H1 (cell line): ENCODE measurements around the gene PLCB4. TPM values are rescaled to one million over a fixed set of nuclear protein-coding genes. Genes with fewer than 3 reads are reported as not detected.

Experiments used
- CTCF ChIA-PET: fragments of 300-600 bp; sonication (Branson Sonifier 250); formaldehyde crosslinking; loops from one replicate; lab custom pipeline; 2021; ENCODE audit not compliant: partially characterized antibody; lab: Charles Lee
- POLR2A ChIA-PET: fragments of 300-600 bp; sonication (Branson Sonifier 250); formaldehyde crosslinking; loops from one replicate; lab custom pipeline; 2021; ENCODE audit warnings: inconsistent platforms; ENCODE audit not compliant: partially characterized antibody; lab: Charles Lee
- DNase-seq, 2 experiments: peaks; one replicate each; pipeline versions ENCODE4 v3.0.0 to v3.0.0-alpha.2; 2010 to 2022; ENCODE audit warnings: low spot score in 2 of 2, low read depth in 1 of 2, mixed read lengths in 1 of 2
- FAIRE-seq: peaks from 2 replicates; lab custom pipeline; 2011; peaks lifted over from hg19 to GRCh38; lab: Jason Lieb, UNC
- H2AFZ ChIP-seq: 2 replicates; pipeline ENCODE4 v1.8.1; 2012; ENCODE audit warnings: low read length, inconsistent platforms
- H2AK5ac ChIP-seq: 2 replicates; pipeline ENCODE4 v1.6.1; 2013; ENCODE audit warnings: low read depth, low read length
- H2BK120ac ChIP-seq: replicated peaks from 2 replicates; pipeline ENCODE3; 2013; ENCODE audit warnings: low read depth, low read length, inconsistent platforms
- H2BK12ac ChIP-seq: 2 replicates; pipeline ENCODE4 v1.6.1; 2013; ENCODE audit warnings: low read depth, low read length
- H2BK15ac ChIP-seq: 2 replicates; pipeline ENCODE4 v1.6.1; 2013; ENCODE audit warnings: low read length
- H2BK20ac ChIP-seq: 2 replicates; pipeline ENCODE4 v1.6.1; 2013; ENCODE audit warnings: low read length
- H2BK5ac ChIP-seq: 2 replicates; pipeline ENCODE4 v1.6.1; 2013; ENCODE audit warnings: low read depth, low read length
- H3K14ac ChIP-seq: 2 replicates; pipeline ENCODE4 v1.6.1; 2013; ENCODE audit warnings: inconsistent platforms; ENCODE audit not compliant: insufficient read length
- H3K18ac ChIP-seq: 2 replicates; pipeline ENCODE4 v1.6.1; 2013; ENCODE audit warnings: low read length; ENCODE audit errors: extremely low read depth
- H3K23ac ChIP-seq: 2 replicates; pipeline ENCODE4 v1.6.1; 2013; ENCODE audit warnings: inconsistent platforms; ENCODE audit not compliant: insufficient read length
- H3K23me2 ChIP-seq: 2 replicates; pipeline ENCODE4 v1.6.1; 2013; ENCODE audit warnings: low read depth, low read length
- H3K27ac ChIP-seq: 2 replicates; pipeline ENCODE4 v1.6.1; 2011; ENCODE audit warnings: low read depth, low read length, inconsistent platforms
- H3K27me3 ChIP-seq, 4 experiments: replicated peaks in 1 of 4; 1 replicate in 1 of 4; 2 replicates in 3 of 4; pipeline versions ENCODE4 v1.6.1 to v1.8.1; 2011 to 2013; ENCODE audit warnings: low read length in 3 of 4, mild to moderate bottlenecking in 3 of 4, inconsistent platforms in 2 of 4, mixed read lengths in 2 of 4, moderate library complexity in 1 of 4; ENCODE audit not compliant: control insufficient read depth in 3 of 4, insufficient read depth in 3 of 4; ENCODE audit errors: extremely low read depth in 1 of 4
- H3K36me3 ChIP-seq, 4 experiments: 2 replicates each; pipeline versions ENCODE4 v1.6.1 to v1.8.1; 2011 to 2013; ENCODE audit warnings: mild to moderate bottlenecking in 4 of 4, low read length in 3 of 4, moderate library complexity in 2 of 4, control low read depth in 1 of 4, inconsistent platforms in 1 of 4; ENCODE audit not compliant: insufficient read depth in 4 of 4, control insufficient read depth in 2 of 4
- H3K4ac ChIP-seq: replicated peaks from 2 replicates; pipeline ENCODE3; 2013; ENCODE audit warnings: low read length, low read depth, mixed read lengths, inconsistent platforms; ENCODE audit not compliant: insufficient read length
- H3K4me1 ChIP-seq, 4 experiments: replicated peaks in 1 of 4; 1 replicate in 1 of 4; 2 replicates in 3 of 4; pipeline versions ENCODE4 v1.6.1 to v1.8.1; 2011 to 2013; ENCODE audit warnings: low read length in 3 of 4, inconsistent platforms in 2 of 4, mixed read lengths in 1 of 4; ENCODE audit not compliant: insufficient read depth in 4 of 4, control insufficient read depth in 3 of 4
- H3K4me2 ChIP-seq, 2 experiments: 2 replicates each; pipeline versions ENCODE4 v1.6.1 to v1.8.1; 2011 to 2013; ENCODE audit warnings: low read depth in 2 of 2, low read length in 2 of 2, control low read depth in 1 of 2, inconsistent platforms in 1 of 2, mild to moderate bottlenecking in 1 of 2; ENCODE audit not compliant: insufficient read depth in 1 of 2
- H3K4me3 ChIP-seq, 4 experiments: fragments of 200-600, 300-600 bp in 1 of 4; sonication (generic), shearing (Covaris generic), sonication (Bioruptor Twin) in 1 of 4; 2 replicates each; pipeline versions ENCODE4 v1.5.1 to v1.8.1; 2011 to 2016; ENCODE audit warnings: low read length in 4 of 4, low read depth in 3 of 4, control low read depth in 2 of 4, inconsistent platforms in 2 of 4, mild to moderate bottlenecking in 2 of 4, mixed read lengths in 1 of 4, moderate library complexity in 1 of 4; ENCODE audit not compliant: insufficient read depth in 2 of 4; ENCODE audit errors: extremely low read depth in 1 of 4
- H3K56ac ChIP-seq: replicated peaks from 2 replicates; pipeline ENCODE3; 2013; ENCODE audit warnings: low read depth, mild to moderate bottlenecking, mixed read lengths, low read length, inconsistent platforms; ENCODE audit not compliant: insufficient read length
- H3K79me1 ChIP-seq: 2 replicates; pipeline ENCODE4 v1.6.1; 2013; ENCODE audit warnings: low read depth, low read length, control low read depth
- H3K79me2 ChIP-seq, 2 experiments: 2 replicates each; pipeline versions ENCODE4 v1.6.1 to v1.8.1; 2012 to 2013; ENCODE audit warnings: low read length in 2 of 2, mild to moderate bottlenecking in 2 of 2, inconsistent platforms in 1 of 2; ENCODE audit not compliant: insufficient read depth in 2 of 2, control insufficient read depth in 1 of 2
- H3K9ac ChIP-seq, 4 experiments: replicated peaks in 1 of 4; 1 replicate in 1 of 4; 2 replicates in 3 of 4; pipeline versions ENCODE4 v1.6.1 to v1.8.1; 2011 to 2013; ENCODE audit warnings: low read depth in 3 of 4, low read length in 3 of 4, control low read depth in 2 of 4, mild to moderate bottlenecking in 2 of 4, moderate library complexity in 2 of 4, inconsistent platforms in 1 of 4; ENCODE audit errors: extremely low read depth in 1 of 4
- H3K9me3 ChIP-seq, 2 experiments: 2 replicates each; pipeline versions ENCODE4 v1.6.1 to v1.8.1; 2012 to 2013; ENCODE audit warnings: mild to moderate bottlenecking in 2 of 2, moderate library complexity in 2 of 2, control low read depth in 1 of 2, inconsistent platforms in 1 of 2, low read depth in 1 of 2, low read length in 1 of 2, mixed read lengths in 1 of 2; ENCODE audit not compliant: insufficient read depth in 2 of 2
- H4K20me1 ChIP-seq, 2 experiments: replicated peaks in 1 of 2; 2 replicates each; pipeline versions ENCODE3 to v1.8.1; 2011 to 2013; ENCODE audit warnings: inconsistent platforms in 2 of 2, low read length in 2 of 2, mild to moderate bottlenecking in 1 of 2; ENCODE audit not compliant: insufficient read depth in 2 of 2, control insufficient read depth in 1 of 2
- H4K5ac ChIP-seq: 2 replicates; pipeline ENCODE4 v1.6.1; 2013; ENCODE audit warnings: low read length, low read depth, mixed read lengths, inconsistent platforms; ENCODE audit not compliant: insufficient read length
- H4K8ac ChIP-seq: 2 replicates; pipeline ENCODE4 v1.8.0; 2013; ENCODE audit warnings: mild to moderate bottlenecking, moderate library complexity, low read length, inconsistent platforms; ENCODE audit not compliant: insufficient read depth; ENCODE audit errors: extremely low read depth
- H4K91ac ChIP-seq: replicated peaks from 2 replicates; pipeline ENCODE3; 2013; ENCODE audit warnings: low read length, mixed read lengths, inconsistent platforms; ENCODE audit not compliant: insufficient read length
- ATF3 ChIP-seq: IDR thresholded peaks from 2 replicates; pipeline ENCODE4 v1.6.1; 2011; ENCODE audit warnings: low read depth, mild to moderate bottlenecking, low read length; ENCODE audit not compliant: insufficient read depth
- BACH1 ChIP-seq: IDR thresholded peaks from 2 replicates; pipeline ENCODE4 v1.6.1; 2012; ENCODE audit warnings: low read length, improper control_type of control experiment
- CHD2 ChIP-seq: IDR thresholded peaks from 2 replicates; pipeline ENCODE4 v1.6.1; 2012; ENCODE audit warnings: low read length, improper control_type of control experiment
- EZH2 ChIP-seq: fragments of 200-600 bp; sonication (generic); IDR thresholded peaks from 2 replicates; pipeline ENCODE4 v1.7.1; 2012; ENCODE audit warnings: low read depth, mild to moderate bottlenecking, moderate library complexity, low read length, inconsistent platforms; ENCODE audit not compliant: severe bottlenecking
- HDAC6 ChIP-seq: IDR thresholded peaks from one replicate; pipeline ENCODE4 v1.7.1; 2012; ENCODE audit warnings: low read depth, mild to moderate bottlenecking, inconsistent platforms, low read length, moderate library complexity
- JUN ChIP-seq: IDR thresholded peaks from 2 replicates; pipeline ENCODE4 v1.6.1; 2011; ENCODE audit warnings: low read depth, mild to moderate bottlenecking, improper control_type of control experiment, low read length
- KDM5A ChIP-seq: fragments of 200-600 bp; IDR thresholded peaks from 2 replicates; pipeline ENCODE4 v1.7.1; 2012; ENCODE audit warnings: mild to moderate bottlenecking, low read length, inconsistent platforms, mixed read lengths
- MAFK ChIP-seq: IDR thresholded peaks from 2 replicates; pipeline ENCODE4 v1.6.1; 2012; ENCODE audit warnings: low read depth, mild to moderate bottlenecking, improper control_type of control experiment, low read length
- PHF8 ChIP-seq: fragments of 200-600 bp; sonication (generic); conservative IDR thresholded peaks from 2 replicates; pipeline ENCODE4 v1.7.1; 2012; ENCODE audit warnings: low read depth, mild to moderate bottlenecking, inconsistent platforms, low read length, moderate library complexity
- RFX5 ChIP-seq: IDR thresholded peaks from 2 replicates; pipeline ENCODE4 v1.6.1; 2011; ENCODE audit warnings: low read depth, low read length, improper control_type of control experiment, borderline replicate concordance
- SIRT6 ChIP-seq: IDR thresholded peaks from one replicate; pipeline ENCODE4 v1.7.1; 2012; ENCODE audit warnings: low read length, inconsistent platforms
- SRF ChIP-seq: IDR thresholded peaks from 2 replicates; pipeline ENCODE4 v1.6.1; 2011; ENCODE audit warnings: mild to moderate bottlenecking, low read depth, low read length, moderate library complexity
- SUZ12 ChIP-seq: fragments of 200-600 bp; sonication (generic); IDR thresholded peaks from 2 replicates; pipeline ENCODE4 v1.6.1; 2012; ENCODE audit warnings: mild to moderate bottlenecking, inconsistent platforms, low read length, moderate library complexity, mixed read lengths
- ZNF274 ChIP-seq: IDR thresholded peaks from 2 replicates; pipeline ENCODE4 v1.7.0; 2012; ENCODE audit warnings: low read length, borderline replicate concordance; ENCODE audit errors: extremely low read depth
- WGBS, 2 experiments: shearing (Covaris generic) in 1 of 2; methylation state at CpG; one replicate each; pipeline versions ENCODE4 v1.1.6 to v1.1.7; 2013 to 2015; ENCODE audit warnings: low lambda C conversion rate in 2 of 2, mixed read lengths in 2 of 2, inconsistent platforms in 1 of 2, low coverage in 1 of 2, missing lambda C conversion rate in 1 of 2; ENCODE audit not compliant: insufficient replicate concordance in 2 of 2, insufficient coverage in 1 of 2, insufficient read length in 1 of 2; ENCODE audit errors: extremely low coverage in 1 of 2, missing lambda C conversion rate in 1 of 2; 5-methylcytosine and 5-hydroxymethylcytosine counted together
- polyA plus RNA-seq, 7 experiments: library from polyadenylated mRNA; depleted of rRNA in 3 of 7; stranded (reverse) in 5 of 7; unstranded in 2 of 7; fragments of >200 nt in 5 of 7; fragments of 200-250 nt in 2 of 7; gene quantifications; 1 replicate in 5 of 7; 2 replicates in 1 of 7; 4 replicates in 1 of 7; pipeline versions ENCODE4 v1.2.1 to v1.2.3, GENCODE V29; 2011 to 2013; ENCODE audit warnings: missing spikeins in 2 of 7, mixed read lengths in 2 of 7
- total RNA-seq: library from RNA; stranded (reverse); fragmentation: NEBNext Ultra II Directional; extraction: Animal tissue kit (Norgen Biotek cat#: 25700); gene quantifications from 2 replicates; pipeline ENCODE4 v1.2.1, GENCODE V29; 2021

PLCB4 gene
- total and polyA plus RNA-seq, 2 of the 8 experiments (the other 6 are each of a cell fraction or from before 2014, with no cell fraction given), result 3.2 to 14.1 TPM

- Histone ChIP-seq H4K5ac (peak overlapping the region; percentile 85), H3K27ac (no peak overlapping the region), H2BK20ac (peak overlapping the region; percentile 97), H2BK15ac (no peak overlapping the region), H3K9me3 (no peaks in the 10 kb centered on the region), H3K4me1 (peaks cover 0 to 20% (median 15%) of the 10 kb centered on the region in 4 experiments; a peak in 5 of 7 replicates), H2BK120ac (peak overlapping the region; percentile 93), H3K9ac (no peak overlapping the region), H4K8ac (no peak overlapping the region), H2AK5ac (no peak overlapping the region), H3K4me2 (no peak overlapping the region; a peak in 1 of 4 replicates), H2AFZ (no peak overlapping the region; the same call in 1 of the 2 replicates), H3K4ac (peak overlapping the region; percentile 58), H3K79me1 (no peaks in the 10 kb centered on the region), H3K27me3 (no peaks in the 10 kb centered on the region), H2BK5ac (peak overlapping the region; percentile 29; the same call in 1 of the 2 replicates), H2BK12ac (peak overlapping the region; percentile 77), H3K23me2 (no peaks in the 10 kb centered on the region), H4K20me1 (no peaks in the 10 kb centered on the region), H3K4me3 (peak overlapping the region in 1 of 4 experiments; percentile 14; a peak in 1 of 8 replicates), H3K18ac (peak overlapping the region; percentile 17; the same call in 1 of the 2 replicates), H3K36me3 (no peaks in the 10 kb centered on the region), H3K23ac (no peak overlapping the region), H3K79me2 (no peaks in the 10 kb centered on the region), H3K14ac (peak overlapping the region; percentile 28), H3K56ac (no peak overlapping the region), H4K91ac (peak overlapping the region; percentile 67)
- no peak for DNase-seq
- CTCF ChIA-PET, result interaction anchor here (1.4 kb wide), 2 partner anchors 18 to 371 kb away, joined by 4 to 5 read pairs; no protein-coding TSS in a partner anchor
- POLR2A ChIA-PET, result interaction anchor here (0.6 kb wide), 1 partner anchor 20 kb away, joined by 6 read pairs; no protein-coding TSS in a partner anchor
- 91% methylated on average over 2 of the region's 2 CpGs; no CpG with 5 or more reads in 1 of the 2 experiments for whole genome bisulfite sequencing, 2 experiments
- FAIRE-seq, result no peak
- no peak for TF ChIP-seq HDAC6
- TF ChIP-seq SRF, result no peak
- TF ChIP-seq EZH2, result no peak
- no peak for TF ChIP-seq JUN
- no peak for TF ChIP-seq SIRT6
- TF ChIP-seq PHF8, result no peak
- no peak for TF ChIP-seq BACH1
- TF ChIP-seq ZNF274, result no peak
- TF ChIP-seq MAFK, result no peak
- TF ChIP-seq CHD2, result no peak
- TF ChIP-seq SUZ12, result no peak
- TF ChIP-seq RFX5, result no peak
- no peak for TF ChIP-seq ATF3
- no peak for TF ChIP-seq KDM5A
Observed at GRCh38 chr20:9022376-9022775, 46.5 kb upstream of the PLCB4 start.
